HepG2 (cell line): Measurements from ENCODE around the gene CHST3. TPM values are rescaled to one million over a fixed set of nuclear protein-coding genes. Genes with fewer than 3 reads are reported as not detected.
A peak's percentile ranks its signal among the peaks of the same experiment; 100 is the strongest.

Source experiments
- ADNP ChIP-seq: sonication (generic); formaldehyde crosslinking; IDR thresholded peaks from 2 replicates; pipeline ENCODE4 v1.4.0; 2020; ENCODE audit warnings: missing genetic modification reagents
- CEBPG ChIP-seq: IDR thresholded peaks from 2 replicates; pipeline ENCODE4 v1.6.1; 2016
- GABPA ChIP-seq, 2 experiments: IDR thresholded peaks; 2 replicates each; pipeline ENCODE4 v1.6.1; 2011 to 2016; ENCODE audit warnings: low read depth in 2 of 2, low read length in 1 of 2, missing biosample characterization in 1 of 2, missing genetic modification characterization in 1 of 2
- HNF4G ChIP-seq, 2 experiments: sonication (generic) in 1 of 2; formaldehyde crosslinking in 1 of 2; IDR thresholded peaks; 2 replicates each; pipeline versions ENCODE4 v1.4.0 to v1.6.1; 2011 to 2020; ENCODE audit warnings: borderline replicate concordance in 2 of 2, low read depth in 2 of 2, mild to moderate bottlenecking in 2 of 2, low read length in 1 of 2, missing genetic modification reagents in 1 of 2, moderate library complexity in 1 of 2
- MEIS1 ChIP-seq: sonication (generic); formaldehyde crosslinking; IDR thresholded peaks from 2 replicates; pipeline ENCODE4 v1.9.0; 2021; ENCODE audit warnings: mild to moderate bottlenecking, missing genetic modification reagents, moderate library complexity, borderline replicate concordance
- MIXL1 ChIP-seq: IDR thresholded peaks from 2 replicates; pipeline ENCODE4 v1.6.1; 2016
- NFIB ChIP-seq: sonication (generic); formaldehyde crosslinking; IDR thresholded peaks from 2 replicates; pipeline ENCODE4 v1.9.0; 2021; ENCODE audit warnings: missing genetic modification reagents, mild to moderate bottlenecking, borderline replicate concordance
- POLR2G ChIP-seq: fragments of 200-400 bp; formaldehyde crosslinking; IDR thresholded peaks from 2 replicates; pipeline ENCODE4 v1.6.1; 2018; ENCODE audit warnings: mild to moderate bottlenecking, low read depth, low read length, moderate library complexity
- RARA ChIP-seq: IDR thresholded peaks from 2 replicates; pipeline ENCODE4 v1.6.1; 2016; ENCODE audit warnings: missing genetic modification reagents, missing compliant biosample characterization
- TBL1XR1 ChIP-seq: fragments of 150-350 bp; IDR thresholded peaks from 2 replicates; pipeline ENCODE4 v1.6.1; 2014; ENCODE audit warnings: borderline replicate concordance, low read length; ENCODE audit not compliant: partially characterized antibody
- YY1 ChIP-seq: IDR thresholded peaks from 2 replicates; pipeline ENCODE4 v1.6.1; 2011; ENCODE audit warnings: low read length, low read depth, moderate library complexity, mild to moderate bottlenecking; ENCODE audit not compliant: insufficient read depth, insufficient replicate concordance
- ZEB1 ChIP-seq: IDR thresholded peaks from 2 replicates; pipeline ENCODE4 v1.6.1; 2012; ENCODE audit warnings: mild to moderate bottlenecking, low read depth, inconsistent platforms; ENCODE audit not compliant: insufficient replicate concordance
- ZNF234 ChIP-seq: sonication (generic); formaldehyde crosslinking; conservative IDR thresholded peaks from 2 replicates; pipeline ENCODE4 v1.5.1; 2020; ENCODE audit warnings: mild to moderate bottlenecking, missing genetic modification reagents
- ZNF570 ChIP-seq: sonication (generic); formaldehyde crosslinking; IDR thresholded peaks from 2 replicates; pipeline ENCODE4 v1.4.0; 2020; ENCODE audit warnings: mild to moderate bottlenecking, missing genetic modification reagents, borderline replicate concordance
- ZNF572 ChIP-seq: sonication (generic); formaldehyde crosslinking; IDR thresholded peaks from 2 replicates; pipeline ENCODE4 v1.5.1; 2020; ENCODE audit warnings: mild to moderate bottlenecking, missing genetic modification reagents
- ZSCAN30 ChIP-seq: sonication (generic); formaldehyde crosslinking; IDR thresholded peaks from 2 replicates; pipeline ENCODE4 v1.5.0; 2020; ENCODE audit warnings: mild to moderate bottlenecking, missing genetic modification reagents
- polyA plus RNA-seq, 8 experiments: library from polyadenylated mRNA; depleted of rRNA in 3 of 8; stranded (reverse) in 7 of 8; unstranded in 1 of 8; fragments of >200 nt; fragmentation: Illumina TruSeq in 4 of 8; extraction: Trizol in 4 of 8; gene quantifications; 2 replicates each; pipeline versions ENCODE4 v1.2.1 to v1.2.3, GENCODE V29; 2011 to 2016; ENCODE audit warnings: low read depth in 4 of 8, missing spikeins in 1 of 8, mixed read lengths in 1 of 8; ENCODE audit not compliant: insufficient read depth in 1 of 8
- total RNA-seq, 5 experiments: library from RNA; depleted of rRNA; stranded (reverse); fragments of >200 nt; fragmentation: Illumina TruSeq; extraction: Trizol; gene quantifications; 2 replicates each; pipeline ENCODE4 v1.2.3, GENCODE V29; 2016; ENCODE audit warnings: low read depth in 1 of 5
- TF ChIP-seq, protein P1 (sequence below), 2 experiments: sonication (generic) in 1 of 2; formaldehyde crosslinking in 1 of 2; IDR thresholded peaks; 2 replicates each; pipeline versions ENCODE4 v1.4.0 to v1.6.1; 2016 to 2020; ENCODE audit warnings: borderline replicate concordance in 1 of 2, low read depth in 1 of 2, mild to moderate bottlenecking in 1 of 2, missing genetic modification reagents in 1 of 2
- TF ChIP-seq, protein P2 (sequence below): sonication (generic); formaldehyde crosslinking; IDR thresholded peaks from 2 replicates; pipeline ENCODE4 v1.5.0; 2020; ENCODE audit warnings: mild to moderate bottlenecking, missing genetic modification reagents
- TF ChIP-seq, protein P3 (sequence below): sonication (generic); formaldehyde crosslinking; IDR thresholded peaks from 2 replicates; pipeline ENCODE4 v1.4.0; 2020; ENCODE audit warnings: missing genetic modification reagents
- TF ChIP-seq, protein P4 (sequence below): sonication (generic); formaldehyde crosslinking; IDR thresholded peaks from 2 replicates; pipeline ENCODE4 v1.9.0; 2022; ENCODE audit warnings: missing genetic modification reagents, mild to moderate bottlenecking, borderline replicate concordance

Gene CHST3
- total and polyA plus RNA-seq, 2 of the 13 experiments (the other 11 are each of a cell fraction or from before 2014, with no cell fraction given), result 7.2 to 18.7 TPM

DNA sequence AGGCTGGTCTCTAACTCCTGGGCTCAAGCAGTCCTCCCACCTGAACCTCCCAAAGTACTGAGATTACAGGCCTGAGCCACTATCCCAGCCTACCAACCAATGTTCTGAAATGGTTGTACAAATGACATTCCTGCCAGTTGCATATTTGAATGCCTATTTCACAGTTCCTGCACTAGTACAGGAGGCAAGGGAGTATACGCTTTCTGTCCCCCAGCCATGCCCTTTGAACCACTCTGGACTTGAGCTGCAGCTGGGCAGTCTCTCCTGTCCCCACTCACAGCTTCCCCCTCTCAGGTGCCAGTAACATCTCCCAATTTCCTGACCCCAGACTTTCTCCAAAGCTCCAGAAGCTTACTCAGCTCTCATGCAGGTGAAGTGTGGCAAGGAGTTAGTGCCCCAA lies 65.2 kb downstream of the CHST3 start (continued):
- TF ChIP-seq MEIS1 (CRISPR knock-in tag) (no peak), ZSCAN30 (CRISPR knock-in tag) (no peak), ZNF234 (CRISPR knock-in tag) (no peak), HNF4G (IDR thresholded peaks at IDR 0.05; ENCODE audit: borderline replicate concordance, low read depth, low read length) (peak; percentile 68), HNF4G (CRISPR knock-in tag; IDR thresholded peaks at IDR 0.05; ENCODE audit: borderline replicate concordance, low read depth) (no peak), POLR2G (peak; percentile 50; the same call in 1 of the 2 replicates), YY1 (no peak), GABPA (IDR thresholded peaks at IDR 0.05; ENCODE audit: low read depth, low read length) (no peak), GABPA (CRISPR knock-in tag; IDR thresholded peaks at IDR 0.05; ENCODE audit: low read depth) (no peak), RARA (CRISPR knock-in tag) (0 out of 2 replicates have a peak, but pooled peaks have one; percentile 36), CEBPG (CRISPR knock-in tag) (peak; percentile 34; the same call in 1 of the 2 replicates), NFIB (CRISPR knock-in tag) (no peak), ADNP (CRISPR knock-in tag) (no peak), ZNF570 (no peak), ZNF572 (no peak), ZEB1 (peak; percentile 13), MIXL1 (CRISPR knock-in tag) (0 out of 2 replicates have a peak, but pooled peaks have one; percentile 24), TBL1XR1 (no peak)
- TF ChIP-seq, protein P1, sequence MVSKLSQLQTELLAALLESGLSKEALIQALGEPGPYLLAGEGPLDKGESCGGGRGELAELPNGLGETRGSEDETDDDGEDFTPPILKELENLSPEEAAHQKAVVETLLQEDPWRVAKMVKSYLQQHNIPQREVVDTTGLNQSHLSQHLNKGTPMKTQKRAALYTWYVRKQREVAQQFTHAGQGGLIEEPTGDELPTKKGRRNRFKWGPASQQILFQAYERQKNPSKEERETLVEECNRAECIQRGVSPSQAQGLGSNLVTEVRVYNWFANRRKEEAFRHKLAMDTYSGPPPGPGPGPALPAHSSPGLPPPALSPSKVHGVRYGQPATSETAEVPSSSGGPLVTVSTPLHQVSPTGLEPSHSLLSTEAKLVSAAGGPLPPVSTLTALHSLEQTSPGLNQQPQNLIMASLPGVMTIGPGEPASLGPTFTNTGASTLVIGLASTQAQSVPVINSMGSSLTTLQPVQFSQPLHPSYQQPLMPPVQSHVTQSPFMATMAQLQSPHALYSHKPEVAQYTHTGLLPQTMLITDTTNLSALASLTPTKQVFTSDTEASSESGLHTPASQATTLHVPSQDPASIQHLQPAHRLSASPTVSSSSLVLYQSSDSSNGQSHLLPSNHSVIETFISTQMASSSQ (IDR thresholded peaks at IDR 0.05; ENCODE audit: low read depth), result no peak
- TF ChIP-seq, protein P1 (CRISPR knock-in tag; IDR thresholded peaks at IDR 0.05; ENCODE audit: borderline replicate concordance), result no peak
- TF ChIP-seq, protein P2, sequence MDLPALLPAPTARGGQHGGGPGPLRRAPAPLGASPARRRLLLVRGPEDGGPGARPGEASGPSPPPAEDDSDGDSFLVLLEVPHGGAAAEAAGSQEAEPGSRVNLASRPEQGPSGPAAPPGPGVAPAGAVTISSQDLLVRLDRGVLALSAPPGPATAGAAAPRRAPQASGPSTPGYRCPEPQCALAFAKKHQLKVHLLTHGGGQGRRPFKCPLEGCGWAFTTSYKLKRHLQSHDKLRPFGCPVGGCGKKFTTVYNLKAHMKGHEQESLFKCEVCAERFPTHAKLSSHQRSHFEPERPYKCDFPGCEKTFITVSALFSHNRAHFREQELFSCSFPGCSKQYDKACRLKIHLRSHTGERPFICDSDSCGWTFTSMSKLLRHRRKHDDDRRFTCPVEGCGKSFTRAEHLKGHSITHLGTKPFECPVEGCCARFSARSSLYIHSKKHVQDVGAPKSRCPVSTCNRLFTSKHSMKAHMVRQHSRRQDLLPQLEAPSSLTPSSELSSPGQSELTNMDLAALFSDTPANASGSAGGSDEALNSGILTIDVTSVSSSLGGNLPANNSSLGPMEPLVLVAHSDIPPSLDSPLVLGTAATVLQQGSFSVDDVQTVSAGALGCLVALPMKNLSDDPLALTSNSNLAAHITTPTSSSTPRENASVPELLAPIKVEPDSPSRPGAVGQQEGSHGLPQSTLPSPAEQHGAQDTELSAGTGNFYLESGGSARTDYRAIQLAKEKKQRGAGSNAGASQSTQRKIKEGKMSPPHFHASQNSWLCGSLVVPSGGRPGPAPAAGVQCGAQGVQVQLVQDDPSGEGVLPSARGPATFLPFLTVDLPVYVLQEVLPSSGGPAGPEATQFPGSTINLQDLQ (CRISPR knock-in tag), result no peak
- TF ChIP-seq, protein P3, sequence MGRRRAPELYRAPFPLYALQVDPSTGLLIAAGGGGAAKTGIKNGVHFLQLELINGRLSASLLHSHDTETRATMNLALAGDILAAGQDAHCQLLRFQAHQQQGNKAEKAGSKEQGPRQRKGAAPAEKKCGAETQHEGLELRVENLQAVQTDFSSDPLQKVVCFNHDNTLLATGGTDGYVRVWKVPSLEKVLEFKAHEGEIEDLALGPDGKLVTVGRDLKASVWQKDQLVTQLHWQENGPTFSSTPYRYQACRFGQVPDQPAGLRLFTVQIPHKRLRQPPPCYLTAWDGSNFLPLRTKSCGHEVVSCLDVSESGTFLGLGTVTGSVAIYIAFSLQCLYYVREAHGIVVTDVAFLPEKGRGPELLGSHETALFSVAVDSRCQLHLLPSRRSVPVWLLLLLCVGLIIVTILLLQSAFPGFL (CRISPR knock-in tag), result no peak
- TF ChIP-seq, protein P4, sequence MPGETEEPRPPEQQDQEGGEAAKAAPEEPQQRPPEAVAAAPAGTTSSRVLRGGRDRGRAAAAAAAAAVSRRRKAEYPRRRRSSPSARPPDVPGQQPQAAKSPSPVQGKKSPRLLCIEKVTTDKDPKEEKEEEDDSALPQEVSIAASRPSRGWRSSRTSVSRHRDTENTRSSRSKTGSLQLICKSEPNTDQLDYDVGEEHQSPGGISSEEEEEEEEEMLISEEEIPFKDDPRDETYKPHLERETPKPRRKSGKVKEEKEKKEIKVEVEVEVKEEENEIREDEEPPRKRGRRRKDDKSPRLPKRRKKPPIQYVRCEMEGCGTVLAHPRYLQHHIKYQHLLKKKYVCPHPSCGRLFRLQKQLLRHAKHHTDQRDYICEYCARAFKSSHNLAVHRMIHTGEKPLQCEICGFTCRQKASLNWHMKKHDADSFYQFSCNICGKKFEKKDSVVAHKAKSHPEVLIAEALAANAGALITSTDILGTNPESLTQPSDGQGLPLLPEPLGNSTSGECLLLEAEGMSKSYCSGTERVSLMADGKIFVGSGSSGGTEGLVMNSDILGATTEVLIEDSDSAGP (CRISPR knock-in tag), result peak; percentile 27; the same call in 1 of the 2 replicates
